IMR-90 (cell line): Measurements from ENCODE around the gene PROSER2. TPM values are rescaled to one million over a fixed set of nuclear protein-coding genes. Genes with fewer than 3 reads are reported as not detected.

Source experiments
- MXI1 ChIP-seq: IDR thresholded peaks from 2 replicates; pipeline ENCODE4 v1.6.1; 2012; ENCODE audit warnings: low read depth, mild to moderate bottlenecking, low read length, moderate library complexity, borderline replicate concordance
- SMC3 ChIP-seq: fragments of 150-350 bp; IDR thresholded peaks from 2 replicates; pipeline ENCODE4 v1.6.1; 2016; ENCODE audit warnings: low read depth, mild to moderate bottlenecking, antibody characterized with exemption, low read length, moderate library complexity
- polyA plus RNA-seq, 3 experiments: library from polyadenylated mRNA; depleted of rRNA; stranded (reverse); fragments of >200 nt; gene quantifications; 2 replicates each; pipeline ENCODE4 v1.2.3, GENCODE V29; 2012; ENCODE audit warnings: low replicate concordance in 1 of 3
- total RNA-seq: library from RNA; depleted of rRNA; stranded (reverse); fragments of >200 nt; gene quantifications from 2 replicates; pipeline ENCODE4 v1.2.3, GENCODE V29; 2012
- TF ChIP-seq, protein P1 (sequence below): conservative IDR thresholded peaks from 2 replicates; pipeline ENCODE4 v1.5.1; 2012; ENCODE audit warnings: mild to moderate bottlenecking, low read depth, low read length, improper control_type of control experiment

PROSER2 gene
- total and polyA plus RNA-seq, 2 of the 4 experiments (the other 2 are of a cell fraction) = 1.4 to 2.0 TPM

DNA sequence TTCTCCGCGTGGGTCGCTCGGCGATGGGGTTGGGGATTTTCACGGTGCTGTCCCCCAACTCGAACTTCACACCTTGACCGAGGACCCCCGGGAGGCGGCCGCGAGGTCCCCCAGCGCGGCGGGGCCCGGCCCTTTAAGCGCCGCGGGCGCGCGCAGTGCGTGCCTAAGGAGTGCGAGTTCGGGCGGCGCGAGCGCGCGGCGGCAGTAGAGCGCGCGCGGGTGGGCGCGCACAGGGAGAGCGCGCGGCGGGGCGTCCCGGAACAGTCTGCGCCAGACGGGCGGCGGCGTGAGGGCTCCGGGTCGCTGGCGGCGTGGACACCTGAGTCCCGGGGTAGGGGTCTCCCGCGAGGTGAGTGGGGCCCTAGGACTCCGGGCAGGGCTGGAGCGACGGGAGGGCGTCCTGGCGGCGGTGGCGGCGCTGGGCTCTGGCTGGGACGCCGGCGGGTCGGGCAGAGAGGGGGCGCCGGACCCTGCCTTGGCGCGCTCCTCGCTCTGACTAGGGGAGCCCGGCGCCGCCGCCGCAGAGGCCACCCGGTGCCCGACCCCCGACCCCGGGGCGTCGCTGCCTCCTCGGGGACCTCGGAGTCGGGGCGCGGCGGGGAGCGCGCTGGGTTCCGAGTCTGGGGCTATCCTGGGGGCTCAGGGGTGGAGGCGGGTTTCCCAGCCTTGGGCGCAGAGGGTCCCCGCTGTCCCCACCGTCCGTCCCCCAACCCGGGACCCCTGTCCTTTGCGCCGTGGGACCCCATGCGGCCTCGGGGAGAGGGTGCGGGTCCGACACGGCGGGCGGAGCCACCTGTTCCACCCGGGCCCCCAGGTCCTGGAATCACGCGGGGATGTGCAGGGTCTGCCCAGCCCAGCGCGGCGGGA, at the start of gene PROSER2 (continued):
- no peak for TF ChIP-seq SMC3
- TF ChIP-seq, protein P1, sequence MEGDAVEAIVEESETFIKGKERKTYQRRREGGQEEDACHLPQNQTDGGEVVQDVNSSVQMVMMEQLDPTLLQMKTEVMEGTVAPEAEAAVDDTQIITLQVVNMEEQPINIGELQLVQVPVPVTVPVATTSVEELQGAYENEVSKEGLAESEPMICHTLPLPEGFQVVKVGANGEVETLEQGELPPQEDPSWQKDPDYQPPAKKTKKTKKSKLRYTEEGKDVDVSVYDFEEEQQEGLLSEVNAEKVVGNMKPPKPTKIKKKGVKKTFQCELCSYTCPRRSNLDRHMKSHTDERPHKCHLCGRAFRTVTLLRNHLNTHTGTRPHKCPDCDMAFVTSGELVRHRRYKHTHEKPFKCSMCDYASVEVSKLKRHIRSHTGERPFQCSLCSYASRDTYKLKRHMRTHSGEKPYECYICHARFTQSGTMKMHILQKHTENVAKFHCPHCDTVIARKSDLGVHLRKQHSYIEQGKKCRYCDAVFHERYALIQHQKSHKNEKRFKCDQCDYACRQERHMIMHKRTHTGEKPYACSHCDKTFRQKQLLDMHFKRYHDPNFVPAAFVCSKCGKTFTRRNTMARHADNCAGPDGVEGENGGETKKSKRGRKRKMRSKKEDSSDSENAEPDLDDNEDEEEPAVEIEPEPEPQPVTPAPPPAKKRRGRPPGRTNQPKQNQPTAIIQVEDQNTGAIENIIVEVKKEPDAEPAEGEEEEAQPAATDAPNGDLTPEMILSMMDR = no peak
- TF ChIP-seq MXI1 = no peak
